Neural progenitor cell (in vitro differentiated cells): Measurements from ENCODE around the gene CCPG1. TPM values are rescaled to one million over a fixed set of nuclear protein-coding genes. Genes with fewer than 3 reads are reported as not detected.
A peak's percentile ranks its signal among the peaks of the same experiment; 100 is the strongest.

Source experiments
- DNase-seq: peaks from one replicate; pipeline ENCODE4 v3.0.0-alpha.2; 2016; ENCODE audit warnings: low spot score
- H2AFZ ChIP-seq: fragments of 200-600 bp; sonication (generic); replicated peaks from 2 replicates; pipeline ENCODE4 v1.6.1; 2016; ENCODE audit warnings: antibody characterized with exemption
- H3F3A ChIP-seq: fragments of 200-600 bp; sonication (generic); 2 replicates; pipeline ENCODE4 v1.6.1; 2016; ENCODE audit warnings: antibody characterized with exemption, low read depth
- H3K27ac ChIP-seq: fragments of 200-600 bp; sonication (generic); 2 replicates; pipeline ENCODE4 v1.5.1; 2016; ENCODE audit warnings: mild to moderate bottlenecking
- H3K27me3 ChIP-seq: fragments of 200-600 bp; sonication (generic); 2 replicates; pipeline ENCODE4 v1.6.1; 2016; ENCODE audit warnings: mild to moderate bottlenecking, moderate library complexity
- H3K36me3 ChIP-seq: fragments of 200-600 bp; sonication (generic); 2 replicates; pipeline ENCODE4 v1.5.1; 2016
- H3K4me1 ChIP-seq: fragments of 200-600 bp; sonication (generic); 2 replicates; pipeline ENCODE4 v1.6.1; 2016; ENCODE audit warnings: mixed run types
- H3K4me2 ChIP-seq: fragments of 200-600 bp; sonication (generic); 2 replicates; pipeline ENCODE4 v1.6.1; 2016
- H3K4me3 ChIP-seq: fragments of 200-600 bp; sonication (generic); 2 replicates; pipeline ENCODE4 v1.5.1; 2016
- H3K79me2 ChIP-seq: fragments of 200-600 bp; sonication (generic); 2 replicates; pipeline ENCODE4 v1.6.1; 2016; ENCODE audit warnings: low read depth
- H3K9ac ChIP-seq: fragments of 200-600 bp; sonication (generic); 2 replicates; pipeline ENCODE4 v1.6.1; 2016
- H3K9me3 ChIP-seq: fragments of 200-600 bp; sonication (generic); 2 replicates; pipeline ENCODE4 v1.5.1; 2016; ENCODE audit warnings: low read depth
- H4K20me1 ChIP-seq: fragments of 200-600 bp; sonication (generic); 2 replicates; pipeline ENCODE4 v1.6.1; 2016; ENCODE audit warnings: low read depth
- H3K27ac Mint-ChIP-seq: 3 replicates; pipeline ENCODE4 v1.8.0; 2021; ENCODE audit warnings: mixed read lengths
- H3K27me3 Mint-ChIP-seq: 2 replicates; pipeline ENCODE4 v1.8.0; 2022; ENCODE audit warnings: low read depth, mild to moderate bottlenecking, inconsistent platforms, moderate library complexity, mixed read lengths; ENCODE audit not compliant: insufficient read depth
- H3K36me3 Mint-ChIP-seq: 3 replicates; pipeline ENCODE4 v1.8.0; 2021; ENCODE audit warnings: mixed read lengths
- H3K4me1 Mint-ChIP-seq: 3 replicates; pipeline ENCODE4 v1.8.0; 2021; ENCODE audit warnings: mixed read lengths
- H3K4me3 Mint-ChIP-seq: 3 replicates; pipeline ENCODE4 v1.8.0; 2021; ENCODE audit warnings: mild to moderate bottlenecking, moderate library complexity, mixed read lengths
- H3K9me3 Mint-ChIP-seq: 3 replicates; pipeline ENCODE4 v1.8.0; 2020; ENCODE audit warnings: mixed read lengths
- CTCF ChIP-seq: fragments of 200-600 bp; sonication (generic); IDR thresholded peaks from 2 replicates; pipeline ENCODE4 v1.5.1; 2017; ENCODE audit warnings: antibody characterized with exemption, mild to moderate bottlenecking
- EZH2 ChIP-seq: fragments of 200-600 bp; sonication (generic); IDR thresholded peaks from 2 replicates; pipeline ENCODE4 v1.6.1; 2017; ENCODE audit warnings: antibody characterized with exemption, mild to moderate bottlenecking, moderate library complexity
- EZH2phosphoT487 ChIP-seq: fragments of 200-600 bp; sonication (generic); IDR thresholded peaks from 2 replicates; pipeline ENCODE4 v1.6.1; 2017; ENCODE audit warnings: antibody characterized with exemption
- total RNA-seq: library from RNA; depleted of rRNA; stranded (reverse); fragments of >200 nt; gene quantifications from 2 replicates; pipeline ENCODE4 v1.2.3, GENCODE V29; 2015; ENCODE audit warnings: low replicate concordance

Gene CCPG1
- total RNA-seq, 1 donor from 2014 or later = 28.0 TPM

DNA sequence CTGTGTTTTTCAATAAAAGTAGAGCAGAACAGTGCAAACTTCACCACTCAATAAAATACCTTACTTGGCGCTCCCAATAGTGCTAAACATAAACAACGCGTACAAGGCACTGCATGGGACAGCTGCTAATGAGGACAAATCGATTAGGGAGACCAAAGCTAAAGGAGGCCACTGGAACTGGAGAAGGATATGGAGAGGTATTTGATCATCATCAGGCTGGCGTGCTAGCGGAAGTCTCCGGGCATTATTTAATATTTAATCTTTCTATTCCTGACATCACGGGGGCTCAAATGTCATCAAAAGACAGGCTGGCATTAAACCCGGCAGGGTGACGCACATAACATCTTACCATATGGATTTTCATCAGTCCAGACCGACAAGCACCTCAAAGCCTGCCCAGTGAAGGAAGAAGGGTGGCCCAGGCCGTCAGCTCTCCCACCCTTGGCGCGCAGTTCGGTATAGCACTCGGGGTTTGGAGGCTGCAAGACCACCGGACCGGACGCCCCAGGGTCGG is 604 bp downstream of the CCPG1 start:
- peaks cover 9% of the 10 kb centered on the region for H3K4me1 Mint-ChIP-seq
- H3K27ac Mint-ChIP-seq = peak overlapping the region; percentile 24
- H3K27me3 ChIP-seq = no peaks in the 10 kb centered on the region
- peaks cover under 1% of the 10 kb centered on the region for H3K27me3 Mint-ChIP-seq
- peaks cover 4% of the 10 kb centered on the region for H3K4me1 ChIP-seq
- no peaks in the 10 kb centered on the region for H3K9me3 Mint-ChIP-seq
- H3K36me3 Mint-ChIP-seq = no peaks in the 10 kb centered on the region
- TF ChIP-seq CTCF = no peak
- TF ChIP-seq EZH2phosphoT487 = no peak
- no peak for TF ChIP-seq EZH2
- no peaks in the 10 kb centered on the region for H3K36me3 ChIP-seq
- peak overlapping the region; percentile 60 for H3K9ac ChIP-seq
- DNase-seq = peak; percentile 35
- H4K20me1 ChIP-seq = no peaks in the 10 kb centered on the region
- H3K27ac ChIP-seq = peak overlapping the region; percentile 84
- peak overlapping the region; percentile 96 for H3K4me2 ChIP-seq
- peak overlapping the region; percentile 92 for H3K4me3 Mint-ChIP-seq
- peak overlapping the region; percentile 88 for H3K4me3 ChIP-seq
- H3K79me2 ChIP-seq = no peaks in the 10 kb centered on the region
- no peaks in the 10 kb centered on the region for H3K9me3 ChIP-seq
- peaks cover 23% of the 10 kb centered on the region for H3F3A ChIP-seq
- H2AFZ ChIP-seq = peak overlapping the region; percentile 84

DNA sequence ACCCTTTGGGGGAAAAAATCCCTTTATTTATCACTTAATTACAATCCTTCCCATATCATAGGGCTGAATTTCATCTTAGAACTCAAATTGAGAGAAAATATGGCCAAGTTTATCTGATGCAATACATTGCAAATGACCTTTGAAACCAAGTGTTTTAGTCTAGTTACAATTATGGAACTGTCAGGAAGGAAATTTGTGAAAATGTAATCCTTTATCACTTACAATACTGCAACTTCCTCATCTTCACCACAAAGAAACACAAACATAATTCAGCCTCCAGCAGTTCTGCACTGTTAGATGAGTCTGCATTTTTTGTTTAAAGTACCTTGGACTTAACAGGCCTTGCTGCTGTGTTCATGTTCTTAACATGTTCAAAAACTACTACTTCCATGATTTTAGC is 4.6 kb downstream of the CCPG1 start:
- TF ChIP-seq EZH2phosphoT487 (no peak), EZH2 (no peak), CTCF (no peak)
- peaks cover 5% of the 10 kb centered on the region for H3K27me3 Mint-ChIP-seq
- Histone ChIP-seq H4K20me1 (no peaks in the 10 kb centered on the region), H2AFZ (no peak overlapping the region), H3K79me2 (no peaks in the 10 kb centered on the region), H3K9me3 (no peaks in the 10 kb centered on the region), H3K4me1 (peaks cover 4% of the 10 kb centered on the region), H3K27me3 (no peaks in the 10 kb centered on the region), H3K4me2 (no peak overlapping the region), H3F3A (peaks cover 13% of the 10 kb centered on the region), H3K36me3 (no peaks in the 10 kb centered on the region), H3K27ac (no peak overlapping the region), H3K4me3 (no peak overlapping the region), H3K9ac (no peak overlapping the region)
- H3K9me3 Mint-ChIP-seq = peaks cover 4% of the 10 kb centered on the region
- H3K36me3 Mint-ChIP-seq = peaks cover 4% of the 10 kb centered on the region
- DNase-seq = no peak
- H3K4me3 Mint-ChIP-seq = no peak overlapping the region
- no peak overlapping the region for H3K27ac Mint-ChIP-seq
- peaks cover 5% of the 10 kb centered on the region for H3K4me1 Mint-ChIP-seq

GRCh38 chr15:55402707-55403106 is 5.5 kb downstream of the CCPG1 start:
- no peaks in the 10 kb centered on the region for H3K27me3 ChIP-seq
- no peak overlapping the region for H3K27ac ChIP-seq
- H3K36me3 ChIP-seq = no peaks in the 10 kb centered on the region
- no peak overlapping the region for H3K4me2 ChIP-seq
- no peaks in the 10 kb centered on the region for H4K20me1 ChIP-seq
- H3K36me3 Mint-ChIP-seq = peaks cover 4% of the 10 kb centered on the region
- no peak overlapping the region for H3K4me3 ChIP-seq
- H3K27ac Mint-ChIP-seq = no peak overlapping the region
- no peak overlapping the region for H2AFZ ChIP-seq
- peaks cover 5% of the 10 kb centered on the region for H3K27me3 Mint-ChIP-seq
- no peaks in the 10 kb centered on the region for H3K79me2 ChIP-seq
- H3K4me1 ChIP-seq = peaks cover 4% of the 10 kb centered on the region
- peaks cover 4% of the 10 kb centered on the region for H3K4me1 Mint-ChIP-seq
- H3K9me3 Mint-ChIP-seq = peaks cover 9% of the 10 kb centered on the region
- H3F3A ChIP-seq = peaks cover 7% of the 10 kb centered on the region
- no peak for DNase-seq
- H3K9me3 ChIP-seq = no peaks in the 10 kb centered on the region
- no peak for TF ChIP-seq CTCF
- no peak for TF ChIP-seq EZH2
- no peak for TF ChIP-seq EZH2phosphoT487
- no peak overlapping the region for H3K9ac ChIP-seq
- H3K4me3 Mint-ChIP-seq = no peak overlapping the region
